Measurements from ENCODE around the gene MAP4K4. TPM values are rescaled to one million over a fixed set of nuclear protein-coding genes. Genes with fewer than 3 reads are reported as not detected.

MAP4K4 gene
- total RNA-seq, 1 donor from 2014 or later = 68.4 TPM

- TF ChIP-seq, protein P1, sequence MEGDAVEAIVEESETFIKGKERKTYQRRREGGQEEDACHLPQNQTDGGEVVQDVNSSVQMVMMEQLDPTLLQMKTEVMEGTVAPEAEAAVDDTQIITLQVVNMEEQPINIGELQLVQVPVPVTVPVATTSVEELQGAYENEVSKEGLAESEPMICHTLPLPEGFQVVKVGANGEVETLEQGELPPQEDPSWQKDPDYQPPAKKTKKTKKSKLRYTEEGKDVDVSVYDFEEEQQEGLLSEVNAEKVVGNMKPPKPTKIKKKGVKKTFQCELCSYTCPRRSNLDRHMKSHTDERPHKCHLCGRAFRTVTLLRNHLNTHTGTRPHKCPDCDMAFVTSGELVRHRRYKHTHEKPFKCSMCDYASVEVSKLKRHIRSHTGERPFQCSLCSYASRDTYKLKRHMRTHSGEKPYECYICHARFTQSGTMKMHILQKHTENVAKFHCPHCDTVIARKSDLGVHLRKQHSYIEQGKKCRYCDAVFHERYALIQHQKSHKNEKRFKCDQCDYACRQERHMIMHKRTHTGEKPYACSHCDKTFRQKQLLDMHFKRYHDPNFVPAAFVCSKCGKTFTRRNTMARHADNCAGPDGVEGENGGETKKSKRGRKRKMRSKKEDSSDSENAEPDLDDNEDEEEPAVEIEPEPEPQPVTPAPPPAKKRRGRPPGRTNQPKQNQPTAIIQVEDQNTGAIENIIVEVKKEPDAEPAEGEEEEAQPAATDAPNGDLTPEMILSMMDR (IDR thresholded peaks at IDR 0.05) = no peak
- intact Hi-C loops (cut with DNase I) = no loop called here
- no peak for DNase-seq
- ATAC-seq = no peak
- H3K4me3 ChIP-seq = no peak overlapping the region
- no peak overlapping the region for H3K27ac ChIP-seq
- peaks cover 74% of the 10 kb centered on the region for H3K4me1 ChIP-seq
- H3K9me3 ChIP-seq = no peaks in the 10 kb centered on the region
- H3K36me3 ChIP-seq = no peaks in the 10 kb centered on the region
- H3K27me3 ChIP-seq (ENCODE audit: low read depth) = no peaks in the 10 kb centered on the region
These were observed 9.3 kb downstream of the MAP4K4 start for GRCh38 chr2:101706819-101707177.

DNA sequence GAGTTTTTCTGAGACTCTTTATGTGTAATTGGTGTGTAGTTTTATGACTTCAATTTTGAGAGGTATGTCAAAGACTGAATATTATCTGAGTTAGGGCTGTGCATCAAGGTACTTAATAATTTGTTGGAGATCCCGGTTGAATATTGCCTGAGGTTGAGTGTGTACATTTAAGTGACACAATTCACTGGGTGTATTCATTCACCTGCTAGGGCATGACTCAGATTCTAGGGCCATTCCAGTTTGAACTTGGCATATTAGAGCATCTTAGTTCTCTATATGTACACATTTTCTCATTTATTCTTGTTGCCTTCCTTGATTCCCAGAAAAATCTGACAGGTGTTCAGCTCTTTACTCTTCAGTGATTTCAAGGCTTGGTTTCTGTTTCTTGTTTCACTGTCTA is 12.5 kb downstream of the MAP4K4 start:
- TF ChIP-seq, protein P1 (IDR thresholded peaks at IDR 0.05) = no peak
- Histone ChIP-seq H3K27ac (no peak overlapping the region), H3K9me3 (no peaks in the 10 kb centered on the region), H3K4me3 (no peak overlapping the region), H3K4me1 (peaks cover 57% of the 10 kb centered on the region), H3K36me3 (no peaks in the 10 kb centered on the region), H3K27me3 (ENCODE audit: low read depth) (no peaks in the 10 kb centered on the region)
- no peak for DNase-seq
- ATAC-seq = peak in 1 of 2 donors; percentile 53
- intact Hi-C loops (cut with DNase I) = no loop called here

- ATAC-seq (peak in 1 of 2 donors; percentile 49), DNase-seq (no peak)
- peaks cover 54% of the 10 kb centered on the region for H3K4me1 ChIP-seq
- H3K4me3 ChIP-seq = no peak overlapping the region
- TF ChIP-seq, protein P1 (IDR thresholded peaks at IDR 0.05) = no peak
- no peaks in the 10 kb centered on the region for H3K27me3 ChIP-seq (ENCODE audit: low read depth)
- H3K27ac ChIP-seq = no peak overlapping the region
- intact Hi-C loops (cut with DNase I) = no loop called here
- no peaks in the 10 kb centered on the region for H3K36me3 ChIP-seq
- H3K9me3 ChIP-seq = no peaks in the 10 kb centered on the region
These were observed 13.2 kb downstream of the MAP4K4 start for GRCh38 chr2:101710471-101711318.

GRCh38 chr2:101714118-101714517 is 16.6 kb downstream of the MAP4K4 start:
- no peaks in the 10 kb centered on the region for H3K9me3 ChIP-seq
- H3K36me3 ChIP-seq = no peaks in the 10 kb centered on the region
- DNase-seq (no peak), ATAC-seq (no peak)
- intact Hi-C loops (cut with DNase I) = no loop called here
- TF ChIP-seq, protein P1 (IDR thresholded peaks at IDR 0.05) = no peak
- no peak overlapping the region for H3K4me3 ChIP-seq
- no peak overlapping the region for H3K27ac ChIP-seq
- peaks cover 58% of the 10 kb centered on the region for H3K4me1 ChIP-seq
- no peaks in the 10 kb centered on the region for H3K27me3 ChIP-seq (ENCODE audit: low read depth)

GRCh38 chr2:101717071-101717845 is 19.8 kb downstream of the MAP4K4 start:
- TF ChIP-seq, protein P1 (IDR thresholded peaks at IDR 0.05) = no peak
- H3K36me3 ChIP-seq = no peaks in the 10 kb centered on the region
- intact Hi-C loops (cut with DNase I) = no loop called here
- no peak overlapping the region for H3K4me3 ChIP-seq
- ATAC-seq (no peak), DNase-seq (no peak)
- no peaks in the 10 kb centered on the region for H3K9me3 ChIP-seq
- H3K27me3 ChIP-seq (ENCODE audit: low read depth) = no peaks in the 10 kb centered on the region
- H3K4me1 ChIP-seq = peaks cover 28% of the 10 kb centered on the region
- no peak overlapping the region for H3K27ac ChIP-seq

Data from lower lobe of right lung (tissue), 2 donors.